Measurements from ENCODE around the gene PIP4K2B.

DNA sequence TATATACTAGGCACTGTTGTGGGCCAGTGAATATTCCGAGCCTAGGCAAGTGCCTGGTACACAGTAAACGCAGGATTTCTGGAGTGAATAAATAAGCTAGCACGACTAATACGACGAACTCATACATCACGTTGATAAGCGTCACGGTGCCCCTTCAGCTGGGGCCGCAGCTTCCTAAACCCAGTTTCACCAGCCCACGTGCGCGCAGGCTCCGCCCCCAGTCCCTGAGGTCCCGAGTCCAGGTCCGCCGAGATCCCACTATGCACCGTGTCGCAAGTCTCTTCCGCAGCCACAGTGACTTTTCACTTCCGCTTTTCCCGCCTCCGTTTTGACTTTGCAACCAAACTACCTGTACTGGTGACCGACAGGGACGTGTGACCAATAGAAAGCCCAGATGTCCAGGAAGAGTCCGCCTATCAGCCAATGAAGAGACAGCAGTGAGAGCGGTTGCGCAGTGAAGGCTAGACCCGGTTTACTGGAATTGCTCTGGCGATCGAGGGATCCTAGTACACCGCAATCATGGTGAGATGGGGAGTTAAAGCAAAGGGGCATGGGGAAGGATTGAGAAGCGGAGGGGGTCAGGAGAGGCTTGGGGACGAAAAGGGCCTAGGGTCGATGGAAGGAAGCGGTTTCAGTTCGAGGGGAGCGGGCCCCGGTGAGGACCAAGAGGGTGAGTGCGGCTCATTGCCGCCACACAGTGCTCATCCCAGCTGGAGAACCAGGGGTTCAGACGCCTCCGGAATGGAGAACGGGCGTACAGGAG lies 46.9 kb downstream of the PIP4K2B start, which contains the start of gene PSMB3:
- no peak for TF ChIP-seq EZH2phosphoT487 (IDR thresholded peaks at IDR 0.05; ENCODE audit: insufficient read depth, low read depth)
- no peak for TF ChIP-seq EZH2 (IDR thresholded peaks at IDR 0.05; ENCODE audit: insufficient read depth, poor library complexity, severe bottlenecking)

Measured in GM23248 (cell line).